SK-N-SH treated with all-trans-retinoic acid at 6 μM for 48 hours (cell line): Measurements from ENCODE around the gene MRPL4.
"Not testable (repeated sequence)": the region's sequence is repeated elsewhere in the genome, so short reads cannot be mapped to it uniquely, and the experiment has no call there.

Source experiments
- ATAC-seq: fragments of 200-7000 bp; cut with Tn5 transposase; 3 replicates; pipeline ENCODE4 v1.9.1; 2020; ENCODE audit warnings: mild to moderate bottlenecking, moderate library complexity
- ARNTL ChIP-seq: fragments of 450-650 bp; formaldehyde crosslinking; IDR thresholded peaks from 2 replicates; pipeline ENCODE4 v1.5.0; 2020; ENCODE audit warnings: low read depth, mild to moderate bottlenecking, moderate library complexity, borderline replicate concordance
- BACH2 ChIP-seq: fragments of 250-450 bp; sonication (Bioruptor Pico); IDR thresholded peaks from 2 replicates; pipeline ENCODE4 v1.9.0; 2021; ENCODE audit warnings: mild to moderate bottlenecking, borderline replicate concordance
- CSDC2 ChIP-seq: fragments of 250-450 bp; sonication (Bioruptor Pico); IDR thresholded peaks from 2 replicates; pipeline ENCODE4 v1.5.0; 2020; ENCODE audit warnings: mild to moderate bottlenecking, moderate library complexity
- ESRRG ChIP-seq: fragments of 250-450 bp; sonication (Bioruptor Pico); IDR thresholded peaks from 2 replicates; pipeline ENCODE4 v1.6.1; 2021; ENCODE audit warnings: mild to moderate bottlenecking
- GLIS3 ChIP-seq: fragments of 250-450 bp; sonication (Bioruptor Pico); IDR thresholded peaks from 2 replicates; pipeline ENCODE4 v1.5.0; 2020; ENCODE audit warnings: mild to moderate bottlenecking, moderate library complexity
- ISL1 ChIP-seq: fragments of 250-450 bp; sonication (Bioruptor Pico); IDR thresholded peaks from 2 replicates; pipeline ENCODE4 v2.1.2; 2022; ENCODE audit warnings: mild to moderate bottlenecking, moderate library complexity
- OSR1 ChIP-seq: fragments of 250-450 bp; sonication (Bioruptor Pico); IDR thresholded peaks from 2 replicates; pipeline ENCODE4 v1.8.0; 2022; ENCODE audit warnings: moderate library complexity, mild to moderate bottlenecking, inconsistent platforms
- PATZ1 ChIP-seq: fragments of 250-450 bp; sonication (Bioruptor Pico); IDR thresholded peaks from 2 replicates; pipeline ENCODE4 v1.8.0; 2020; ENCODE audit warnings: mild to moderate bottlenecking, moderate library complexity, borderline replicate concordance
- POU6F1 ChIP-seq: fragments of 250-450 bp; sonication (Bioruptor Pico); IDR thresholded peaks from 2 replicates; pipeline ENCODE4 v1.8.0; 2021; ENCODE audit warnings: low read depth, mild to moderate bottlenecking, moderate library complexity, borderline replicate concordance
- PPARA ChIP-seq: fragments of 250-450 bp; sonication (Bioruptor Pico); IDR thresholded peaks from 2 replicates; pipeline ENCODE4 v1.5.0; 2020; ENCODE audit warnings: mild to moderate bottlenecking, borderline replicate concordance
- SNAI2 ChIP-seq: fragments of 250-450 bp; sonication (Bioruptor Pico); IDR thresholded peaks from 2 replicates; pipeline ENCODE4 v1.5.0; 2020; ENCODE audit warnings: mild to moderate bottlenecking, moderate library complexity
- TCF4 ChIP-seq: fragments of 250-450 bp; sonication (Bioruptor Pico); IDR thresholded peaks from 2 replicates; pipeline ENCODE4 v1.8.0; 2021; ENCODE audit warnings: mild to moderate bottlenecking, moderate library complexity, borderline replicate concordance
- TOX ChIP-seq: fragments of 250-450 bp; sonication (Bioruptor Pico); IDR thresholded peaks from 2 replicates; pipeline ENCODE4 v1.8.0; 2021; ENCODE audit warnings: mild to moderate bottlenecking, moderate library complexity, borderline replicate concordance
- TSHZ2 ChIP-seq: fragments of 250-450 bp; sonication (Bioruptor Pico); IDR thresholded peaks from 2 replicates; pipeline ENCODE4 v1.5.0; 2020; ENCODE audit warnings: mild to moderate bottlenecking, moderate library complexity
- ZC3H10 ChIP-seq: fragments of 250-450 bp; sonication (Bioruptor Pico); IDR thresholded peaks from 2 replicates; pipeline ENCODE4 v1.5.1; 2021; ENCODE audit warnings: mild to moderate bottlenecking, moderate library complexity
- ZFP3 ChIP-seq: fragments of 250-450 bp; sonication (Bioruptor Pico); IDR thresholded peaks from 2 replicates; pipeline ENCODE4 v1.5.0; 2020; ENCODE audit warnings: mild to moderate bottlenecking, moderate library complexity
- ZFP30 ChIP-seq: fragments of 450-650 bp; formaldehyde crosslinking; IDR thresholded peaks from 2 replicates; pipeline ENCODE4 v1.5.0; 2022; ENCODE audit warnings: mild to moderate bottlenecking, moderate library complexity
- ZNF565 ChIP-seq: fragments of 450-650 bp; formaldehyde crosslinking; conservative IDR thresholded peaks from 2 replicates; pipeline ENCODE4 v1.5.0; 2020; ENCODE audit warnings: low read depth, mild to moderate bottlenecking, moderate library complexity
- ZNF70 ChIP-seq: fragments of 450-650 bp; formaldehyde crosslinking; IDR thresholded peaks from 2 replicates; pipeline ENCODE4 v1.5.0; 2020; ENCODE audit warnings: mild to moderate bottlenecking, moderate library complexity
- ZNF8 ChIP-seq: fragments of 450-650 bp; formaldehyde crosslinking; IDR thresholded peaks from 2 replicates; pipeline ENCODE4 v1.5.0; 2020; ENCODE audit warnings: mild to moderate bottlenecking, moderate library complexity
- TF ChIP-seq, protein P1 (sequence below): fragments of 250-450 bp; sonication (Bioruptor Pico); IDR thresholded peaks from 2 replicates; pipeline ENCODE4 v1.5.1; 2021; ENCODE audit warnings: mild to moderate bottlenecking, moderate library complexity

MRPL4 gene

GRCh38 chr19:10238172-10238783 lies 13.7 kb upstream of the MRPL4 start:
- no peak; the same call in 1 of the 3 replicates for ATAC-seq
- TF ChIP-seq ZFP3 (CRISPR knock-in tag), result no peak
- no peak for TF ChIP-seq TCF4 (CRISPR knock-in tag)
- TF ChIP-seq TSHZ2 (CRISPR knock-in tag), result no peak
- TF ChIP-seq ESRRG (CRISPR knock-in tag), result no peak
- no peak for TF ChIP-seq ZFP30 (CRISPR knock-in tag)
- TF ChIP-seq PATZ1 (CRISPR knock-in tag), result no peak
- TF ChIP-seq ARNTL (CRISPR knock-in tag), result no peak
- TF ChIP-seq, protein P1, sequence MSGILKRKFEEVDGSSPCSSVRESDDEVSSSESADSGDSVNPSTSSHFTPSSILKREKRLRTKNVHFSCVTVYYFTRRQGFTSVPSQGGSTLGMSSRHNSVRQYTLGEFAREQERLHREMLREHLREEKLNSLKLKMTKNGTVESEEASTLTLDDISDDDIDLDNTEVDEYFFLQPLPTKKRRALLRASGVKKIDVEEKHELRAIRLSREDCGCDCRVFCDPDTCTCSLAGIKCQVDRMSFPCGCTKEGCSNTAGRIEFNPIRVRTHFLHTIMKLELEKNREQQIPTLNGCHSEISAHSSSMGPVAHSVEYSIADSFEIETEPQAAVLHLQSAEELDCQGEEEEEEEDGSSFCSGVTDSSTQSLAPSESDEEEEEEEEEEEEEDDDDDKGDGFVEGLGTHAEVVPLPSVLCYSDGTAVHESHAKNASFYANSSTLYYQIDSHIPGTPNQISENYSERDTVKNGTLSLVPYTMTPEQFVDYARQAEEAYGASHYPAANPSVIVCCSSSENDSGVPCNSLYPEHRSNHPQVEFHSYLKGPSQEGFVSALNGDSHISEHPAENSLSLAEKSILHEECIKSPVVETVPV (CRISPR knock-in tag), result no peak
- no peak for TF ChIP-seq TOX (CRISPR knock-in tag)
- no peak for TF ChIP-seq GLIS3 (CRISPR knock-in tag)
- TF ChIP-seq SNAI2 (CRISPR knock-in tag), result no peak
- TF ChIP-seq PPARA (CRISPR knock-in tag), result no peak
- no peak for TF ChIP-seq OSR1 (CRISPR knock-in tag)
- TF ChIP-seq CSDC2 (CRISPR knock-in tag), result no peak
- TF ChIP-seq ISL1 (CRISPR knock-in tag), result no peak
- no peak for TF ChIP-seq ZNF70 (CRISPR knock-in tag)
- TF ChIP-seq BACH2 (CRISPR knock-in tag), result no peak
- TF ChIP-seq ZC3H10, result no peak

DNA sequence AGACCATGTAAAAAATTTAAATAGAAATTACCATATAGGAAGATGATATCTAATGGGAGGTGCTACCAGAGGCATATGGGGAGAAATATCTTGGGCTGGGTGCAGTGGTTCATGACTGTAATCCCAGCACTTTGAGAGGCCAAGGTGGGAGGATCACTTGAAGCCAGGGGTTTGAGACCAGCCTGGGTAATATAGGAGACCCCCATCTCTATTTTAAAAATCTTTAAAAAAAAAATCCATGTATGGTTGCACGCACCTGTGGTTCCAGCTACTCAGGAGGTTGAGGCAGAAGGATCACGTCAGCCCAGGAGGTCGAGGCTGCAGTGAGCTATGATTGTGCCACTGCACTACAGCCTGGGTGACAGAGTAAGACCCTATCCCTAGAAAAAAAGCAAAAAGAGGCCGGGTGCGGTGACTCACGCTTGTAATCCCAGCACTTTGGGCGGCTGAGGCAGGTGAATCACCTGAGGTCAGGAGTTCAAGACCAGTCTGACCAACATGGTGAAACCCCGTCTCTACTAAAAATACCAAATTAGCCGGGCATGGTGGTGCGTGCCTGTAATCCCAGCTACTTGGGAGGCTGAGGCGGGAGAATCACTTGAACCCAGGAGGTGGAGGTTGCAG lies 10.1 kb upstream of the MRPL4 start:
- not testable (repeated sequence) for ATAC-seq

DNA sequence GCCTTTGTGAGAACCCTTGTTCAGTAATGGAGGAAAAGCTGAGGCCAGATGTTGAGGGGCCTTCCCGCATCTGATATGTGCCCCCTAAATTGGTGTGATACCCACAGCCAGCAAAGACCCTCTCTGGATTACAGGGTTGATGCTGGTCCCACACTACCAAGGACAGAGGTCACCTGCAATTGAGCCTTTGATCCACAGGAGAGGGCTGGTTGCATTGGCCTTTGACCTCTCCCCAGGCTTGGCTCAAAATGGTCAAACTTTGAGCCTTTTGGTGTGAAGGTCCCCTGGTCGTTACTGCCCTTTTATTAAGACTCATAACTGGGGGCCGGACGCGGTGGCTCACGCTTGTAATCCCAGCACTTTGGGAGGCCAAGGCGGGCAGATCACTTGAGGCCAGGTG lies 8.4 kb upstream of the MRPL4 start:
- no peak for ATAC-seq
- TF ChIP-seq ESRRG (CRISPR knock-in tag) (no peak), TSHZ2 (CRISPR knock-in tag) (no peak), PPARA (CRISPR knock-in tag) (no peak), ZNF70 (CRISPR knock-in tag) (no peak), PATZ1 (CRISPR knock-in tag) (no peak), OSR1 (CRISPR knock-in tag) (no peak), ZNF565 (CRISPR knock-in tag) (no peak), ZNF8 (CRISPR knock-in tag) (no peak), ISL1 (CRISPR knock-in tag) (no peak), ZFP30 (CRISPR knock-in tag) (no peak), SNAI2 (CRISPR knock-in tag) (no peak), POU6F1 (CRISPR knock-in tag) (no peak), CSDC2 (CRISPR knock-in tag) (no peak), TOX (CRISPR knock-in tag) (no peak), GLIS3 (CRISPR knock-in tag) (no peak)
- TF ChIP-seq, protein P1 (CRISPR knock-in tag), result no peak
